ENCODE data around the gene SLCO2B1.

Gene SLCO2B1

DNA sequence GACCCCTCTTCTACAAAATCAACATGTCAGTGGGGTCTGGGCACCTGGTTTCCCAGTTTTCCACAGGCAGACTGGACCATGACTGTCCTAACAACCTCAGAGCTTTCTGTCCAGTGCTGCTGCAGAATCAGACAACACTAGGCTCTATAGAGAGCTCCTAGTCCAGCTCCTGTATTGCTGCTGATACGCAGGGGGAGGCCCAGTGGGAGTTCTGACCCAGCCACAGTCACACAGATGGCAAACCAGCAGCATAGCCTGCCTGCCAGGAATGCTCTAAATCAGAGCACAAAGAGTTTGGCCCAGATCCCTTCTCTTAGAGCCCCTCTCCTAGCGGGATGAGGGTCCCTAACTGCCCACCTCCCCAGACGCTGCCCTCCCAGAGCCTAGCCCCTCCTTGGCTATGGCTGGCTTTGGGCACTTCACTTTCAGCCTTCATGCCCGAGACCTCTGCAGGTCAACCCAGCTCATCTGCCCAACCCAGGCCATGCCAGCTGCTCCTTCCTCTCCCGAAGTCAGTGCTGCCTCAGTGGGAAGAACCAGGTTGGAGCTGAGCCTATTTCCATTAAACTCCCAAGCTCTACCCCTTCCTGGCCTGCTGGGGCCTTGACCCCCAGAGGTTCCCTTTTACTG, 15.8 kb upstream of the SLCO2B1 start:
- no peak overlapping the region for H3K4me3 ChIP-seq (ENCODE audit: low read depth, low read length)
- TF ChIP-seq, protein P1, sequence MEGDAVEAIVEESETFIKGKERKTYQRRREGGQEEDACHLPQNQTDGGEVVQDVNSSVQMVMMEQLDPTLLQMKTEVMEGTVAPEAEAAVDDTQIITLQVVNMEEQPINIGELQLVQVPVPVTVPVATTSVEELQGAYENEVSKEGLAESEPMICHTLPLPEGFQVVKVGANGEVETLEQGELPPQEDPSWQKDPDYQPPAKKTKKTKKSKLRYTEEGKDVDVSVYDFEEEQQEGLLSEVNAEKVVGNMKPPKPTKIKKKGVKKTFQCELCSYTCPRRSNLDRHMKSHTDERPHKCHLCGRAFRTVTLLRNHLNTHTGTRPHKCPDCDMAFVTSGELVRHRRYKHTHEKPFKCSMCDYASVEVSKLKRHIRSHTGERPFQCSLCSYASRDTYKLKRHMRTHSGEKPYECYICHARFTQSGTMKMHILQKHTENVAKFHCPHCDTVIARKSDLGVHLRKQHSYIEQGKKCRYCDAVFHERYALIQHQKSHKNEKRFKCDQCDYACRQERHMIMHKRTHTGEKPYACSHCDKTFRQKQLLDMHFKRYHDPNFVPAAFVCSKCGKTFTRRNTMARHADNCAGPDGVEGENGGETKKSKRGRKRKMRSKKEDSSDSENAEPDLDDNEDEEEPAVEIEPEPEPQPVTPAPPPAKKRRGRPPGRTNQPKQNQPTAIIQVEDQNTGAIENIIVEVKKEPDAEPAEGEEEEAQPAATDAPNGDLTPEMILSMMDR (IDR thresholded peaks at IDR 0.05; ENCODE audit: low read depth, low read length, missing control alignments), result no peak
- DNase-seq (ENCODE audit: low read depth), result no peak

DNA sequence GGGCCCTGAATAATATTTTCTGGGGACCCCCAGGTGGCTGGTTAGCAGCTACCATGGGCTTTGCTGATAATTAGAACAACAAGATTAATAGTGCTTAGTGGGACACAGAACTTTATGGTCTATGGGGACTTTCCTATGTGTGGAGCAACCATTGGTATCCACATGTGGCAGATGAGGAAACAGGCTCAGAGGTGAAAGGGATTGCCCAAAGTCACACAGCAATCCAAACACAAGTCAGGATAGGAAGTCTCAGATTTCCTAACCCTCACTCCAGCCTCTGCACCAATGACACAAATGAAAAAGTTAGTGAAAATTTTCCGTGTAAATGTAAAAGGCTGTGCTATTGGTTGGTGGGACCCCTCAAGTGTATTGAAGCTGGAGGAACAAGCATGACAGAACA, 15.3 kb upstream of the SLCO2B1 start:
- TF ChIP-seq, protein P1 (IDR thresholded peaks at IDR 0.05; ENCODE audit: low read depth, low read length, missing control alignments), result no peak
- DNase-seq (ENCODE audit: low read depth), result no peak
- H3K4me3 ChIP-seq (ENCODE audit: low read depth, low read length), result no peak overlapping the region

DNA sequence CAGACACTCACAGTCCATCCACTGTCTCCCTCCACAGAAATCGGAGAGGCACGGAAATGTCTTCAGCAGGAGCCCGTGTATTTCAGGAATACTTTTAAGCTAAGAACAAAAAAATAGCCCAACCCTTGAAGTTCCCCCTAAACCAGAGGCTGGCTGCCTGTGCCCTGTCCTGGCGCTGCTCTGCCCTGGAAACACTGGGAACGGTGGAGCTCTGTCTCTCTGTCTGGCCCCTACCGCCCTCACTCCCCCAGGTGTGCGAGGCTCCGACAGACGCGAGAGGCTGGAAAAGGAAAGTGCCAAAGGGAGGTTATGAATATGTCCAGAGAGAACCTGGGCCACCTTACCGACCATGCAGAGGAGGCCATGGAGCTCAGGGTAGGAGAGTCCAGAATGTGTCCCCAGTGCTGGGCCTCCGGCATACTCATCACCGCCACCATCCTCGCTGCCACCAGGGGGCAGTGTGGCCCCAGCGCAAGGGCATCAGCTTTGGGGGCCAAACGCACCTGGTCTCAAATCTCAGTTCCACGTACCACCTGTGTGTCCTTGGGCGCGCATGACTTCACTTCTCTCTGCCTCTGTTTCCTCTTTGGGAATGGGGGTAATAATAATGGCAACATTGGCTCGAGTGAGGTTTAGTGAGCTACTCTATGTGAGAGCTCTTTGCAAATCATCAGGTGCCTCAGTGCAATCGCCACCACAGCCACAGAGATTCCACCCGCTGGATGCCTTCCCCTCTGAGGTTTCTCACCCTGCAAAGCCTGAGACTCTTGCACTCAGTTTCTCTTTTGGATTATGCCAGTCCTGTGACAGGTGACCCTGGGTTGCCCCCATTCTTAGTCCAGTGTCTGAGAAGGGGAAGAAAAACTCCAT, 10.4 kb upstream of the SLCO2B1 start:
- no peak for DNase-seq (ENCODE audit: low read depth)
- TF ChIP-seq, protein P1 (IDR thresholded peaks at IDR 0.05; ENCODE audit: low read depth, low read length, missing control alignments), result peak; percentile 99
- no peak overlapping the region for H3K4me3 ChIP-seq (ENCODE audit: low read depth, low read length)

DNA sequence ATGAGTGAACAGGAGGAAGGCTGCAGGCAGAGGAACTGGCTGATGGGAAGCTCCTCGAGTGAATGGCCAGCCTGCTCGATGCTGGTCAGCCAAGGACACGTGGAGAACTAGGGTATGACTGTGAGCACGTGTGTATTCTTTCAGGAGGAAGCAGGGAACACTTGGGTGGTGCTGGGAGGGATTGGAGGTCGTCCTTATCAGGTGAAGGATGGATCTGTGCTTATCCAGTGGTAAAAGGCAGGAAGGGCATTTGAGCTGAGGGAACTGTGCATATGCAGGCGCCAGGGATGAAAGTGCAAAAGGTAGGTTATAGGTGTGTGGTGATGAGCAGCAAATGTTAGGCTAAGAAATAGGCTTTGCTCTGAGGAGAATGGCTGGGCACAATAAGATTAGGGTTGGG, 9.7 kb upstream of the SLCO2B1 start:
- no peak for DNase-seq (ENCODE audit: low read depth)
- TF ChIP-seq, protein P1 (IDR thresholded peaks at IDR 0.05; ENCODE audit: low read depth, low read length, missing control alignments), result no peak
- no peak overlapping the region for H3K4me3 ChIP-seq (ENCODE audit: low read depth, low read length)

DNA sequence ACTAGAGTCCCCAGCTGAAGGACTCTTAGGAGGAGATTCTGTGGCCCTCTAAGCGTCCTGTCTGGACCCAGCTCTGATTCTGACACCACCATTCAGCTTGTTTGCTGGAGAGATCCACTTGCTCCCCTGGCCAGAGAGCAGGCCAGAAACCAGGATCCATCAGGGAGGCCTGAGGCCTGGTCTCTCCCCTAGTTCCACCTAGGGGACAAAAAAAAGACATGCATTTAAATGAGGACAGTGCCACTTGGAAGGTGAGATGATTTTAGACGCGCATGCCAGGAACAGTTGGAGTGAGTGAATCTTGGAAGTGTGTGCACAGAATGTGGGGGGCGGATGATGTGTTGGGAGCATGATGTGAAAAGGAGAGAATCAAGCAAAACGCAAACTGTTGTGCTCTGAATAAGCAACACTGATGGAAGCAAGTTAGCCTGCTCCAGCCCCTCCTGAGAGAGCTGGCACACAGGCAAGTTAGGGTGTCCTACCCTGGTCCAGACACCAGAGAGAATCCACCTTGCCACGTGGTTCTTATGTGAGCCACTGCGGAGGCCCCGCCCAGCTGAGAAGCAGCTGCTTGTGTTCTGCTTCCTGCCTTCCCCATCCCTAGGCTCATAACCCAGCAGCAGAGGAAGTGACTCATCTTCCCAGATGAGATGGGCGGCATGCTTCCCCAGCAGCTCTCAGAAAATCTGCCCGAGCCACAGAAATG, 8.0 kb upstream of the SLCO2B1 start:
- no peak overlapping the region for H3K4me3 ChIP-seq (ENCODE audit: low read depth, low read length)
- DNase-seq (ENCODE audit: low read depth), result peak; percentile 38
- TF ChIP-seq, protein P1 (IDR thresholded peaks at IDR 0.05; ENCODE audit: low read depth, low read length, missing control alignments), result peak; percentile 3

DNA sequence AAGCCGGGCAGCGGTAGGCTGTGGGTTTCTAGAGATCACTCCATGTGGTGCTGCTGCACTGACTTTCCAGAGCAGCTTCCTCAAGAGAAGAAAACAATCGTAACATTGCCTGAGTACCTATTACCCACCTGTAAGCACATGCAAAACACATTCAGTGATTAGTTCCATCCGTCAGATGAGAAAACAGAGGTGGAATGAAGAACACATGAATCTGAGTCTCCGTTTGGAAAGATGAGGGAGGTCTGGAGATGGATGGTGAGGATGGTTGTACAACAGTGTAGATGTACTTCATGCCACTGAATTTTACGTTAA, 7.5 kb upstream of the SLCO2B1 start:
- TF ChIP-seq, protein P1 (IDR thresholded peaks at IDR 0.05; ENCODE audit: low read depth, low read length, missing control alignments), result no peak
- no peak overlapping the region for H3K4me3 ChIP-seq (ENCODE audit: low read depth, low read length)
- no peak for DNase-seq (ENCODE audit: low read depth)

Measured in GM12864 (cell line).